C4-2B (cell line): ENCODE measurements around the gene PPT2.

Experiments
- CTCF ChIP-seq: fragments of 450-650 bp; conservative IDR thresholded peaks from 2 replicates; pipeline ENCODE4 v1.5.1; 2017; ENCODE audit warnings: mild to moderate bottlenecking
- ZFX ChIP-seq: fragments of 450-650 bp; IDR thresholded peaks from 2 replicates; pipeline ENCODE4 v1.6.1; 2017

GRCh38 chr6:32126880-32127279, 27.1 kb upstream of the PPT2 start:
- TF ChIP-seq CTCF (no peak), ZFX (no peak)
